Measurements from ENCODE around the gene KRTAP5-10.
"Not testable (repeated sequence)": the region's sequence is repeated elsewhere in the genome, so short reads cannot be mapped to it uniquely, and the experiment has no call there.

GRCh38 chr11:71539971-71540370 is 25.4 kb upstream of the KRTAP5-10 start:
- not testable (repeated sequence) for TF ChIP-seq POLR2A, CTCF (IDR thresholded peaks at IDR 0.05)

Data from breast epithelium (tissue), 3 donors.